ENCODE results near the gene ST6GAL2.

DNA sequence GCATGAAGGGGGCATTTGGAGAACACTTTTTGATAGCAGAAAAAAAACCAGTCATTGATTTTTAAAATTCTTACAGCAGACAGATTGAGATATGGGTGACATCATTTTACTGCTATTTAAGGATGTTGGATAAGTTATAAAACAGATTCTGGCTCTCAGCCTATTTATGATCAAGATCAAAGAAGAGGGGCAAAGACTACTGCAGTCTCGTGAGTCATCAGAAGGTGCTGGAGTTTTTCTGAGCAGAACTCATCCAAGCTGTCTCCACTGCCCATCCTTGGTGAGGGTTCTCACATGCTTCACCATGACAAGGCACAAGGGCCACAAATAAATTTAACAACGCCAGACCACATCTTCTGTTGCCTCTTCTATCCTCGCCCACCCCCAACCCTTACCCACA is 58.8 kb downstream of the ST6GAL2 start:
- TF ChIP-seq CTCF (IDR thresholded peaks at IDR 0.05; ENCODE audit: low read depth, low read length, poor library complexity, severe bottlenecking) (no peak), EZH2phosphoT487 (IDR thresholded peaks at IDR 0.05; ENCODE audit: borderline replicate concordance, low read length) (no peak)

Measured in DOHH2 (cell line).